Epidermal melanocyte (primary cell): Measurements from ENCODE around the gene ZBTB16.

ENCODE experiments used
- DNase-seq: peaks from one replicate; pipeline ENCODE4 v3.0.0; 2011; ENCODE audit warnings: low spot score; ENCODE audit not compliant: insufficient read length

ZBTB16 gene

DNA sequence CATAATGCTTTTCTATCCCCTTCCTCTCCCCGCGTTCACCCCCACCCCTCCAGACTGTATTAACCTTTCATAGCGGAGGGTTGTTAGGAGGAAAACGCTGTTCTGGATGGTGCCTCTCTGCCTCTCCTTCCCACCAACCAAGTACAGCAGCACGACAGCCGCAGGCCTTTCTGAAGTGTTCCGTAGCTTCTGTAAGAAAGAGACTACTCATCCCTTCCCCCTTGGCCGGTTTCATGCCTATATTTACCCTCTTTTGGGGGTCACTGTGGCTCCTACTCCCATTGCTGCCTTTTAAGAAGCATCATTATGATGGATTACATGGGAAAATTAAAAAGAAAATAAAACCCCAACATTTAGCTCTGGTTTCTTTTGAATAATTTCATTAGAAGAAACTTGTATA is 46.5 kb downstream of the ZBTB16 start:
- DNase-seq, result no peak

GRCh38 chr11:114106986-114107385 is 47.5 kb downstream of the ZBTB16 start:
- DNase-seq, result no peak

- no peak for DNase-seq
These were observed 49.1 kb downstream of the ZBTB16 start for GRCh38 chr11:114108501-114109205.

DNA sequence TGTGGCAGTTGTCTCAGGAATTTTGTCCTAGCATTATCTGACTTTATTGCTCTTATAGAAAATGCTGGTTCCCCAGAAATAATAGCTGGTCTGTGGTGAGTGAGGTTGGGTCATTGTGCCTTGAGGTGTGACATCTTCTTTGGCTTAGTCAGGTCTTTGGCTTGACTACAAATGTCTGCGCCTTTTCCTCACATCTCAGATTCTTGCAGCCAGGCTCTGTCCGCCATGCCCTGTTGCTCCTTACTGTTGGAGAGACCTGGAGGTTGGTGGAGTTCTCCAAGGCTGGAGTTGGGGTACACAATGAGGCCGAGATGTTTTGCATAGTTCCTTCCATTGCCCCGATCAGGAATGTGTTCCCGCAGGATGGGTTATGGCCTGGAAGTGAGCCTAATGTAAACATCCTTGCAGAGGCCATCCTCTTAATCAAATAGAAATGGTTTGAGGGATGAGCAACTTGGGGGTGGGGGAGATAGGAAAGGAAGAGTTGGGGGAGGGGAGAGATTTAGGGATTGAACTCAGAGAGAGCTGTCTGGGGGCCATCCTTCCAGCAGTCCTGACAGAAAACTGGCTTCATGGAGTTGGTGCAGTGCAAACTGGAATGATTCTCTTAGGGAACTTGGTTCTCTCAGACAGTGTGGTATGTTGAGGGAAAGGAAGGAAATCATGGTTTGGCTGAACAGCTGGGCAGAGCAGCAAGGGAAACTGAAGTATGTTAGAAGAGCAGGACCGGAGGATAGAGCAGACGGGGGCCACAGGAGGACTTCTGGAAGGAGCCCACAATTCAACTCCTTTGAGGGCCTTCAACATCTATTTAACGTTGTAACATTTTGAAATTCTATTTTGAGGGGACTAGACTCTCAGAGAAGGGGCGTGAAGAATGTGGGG is 49.9 kb downstream of the ZBTB16 start:
- no peak for DNase-seq

- no peak for DNase-seq
These were observed 50.6 kb downstream of the ZBTB16 start for GRCh38 chr11:114110123-114110522.

DNA sequence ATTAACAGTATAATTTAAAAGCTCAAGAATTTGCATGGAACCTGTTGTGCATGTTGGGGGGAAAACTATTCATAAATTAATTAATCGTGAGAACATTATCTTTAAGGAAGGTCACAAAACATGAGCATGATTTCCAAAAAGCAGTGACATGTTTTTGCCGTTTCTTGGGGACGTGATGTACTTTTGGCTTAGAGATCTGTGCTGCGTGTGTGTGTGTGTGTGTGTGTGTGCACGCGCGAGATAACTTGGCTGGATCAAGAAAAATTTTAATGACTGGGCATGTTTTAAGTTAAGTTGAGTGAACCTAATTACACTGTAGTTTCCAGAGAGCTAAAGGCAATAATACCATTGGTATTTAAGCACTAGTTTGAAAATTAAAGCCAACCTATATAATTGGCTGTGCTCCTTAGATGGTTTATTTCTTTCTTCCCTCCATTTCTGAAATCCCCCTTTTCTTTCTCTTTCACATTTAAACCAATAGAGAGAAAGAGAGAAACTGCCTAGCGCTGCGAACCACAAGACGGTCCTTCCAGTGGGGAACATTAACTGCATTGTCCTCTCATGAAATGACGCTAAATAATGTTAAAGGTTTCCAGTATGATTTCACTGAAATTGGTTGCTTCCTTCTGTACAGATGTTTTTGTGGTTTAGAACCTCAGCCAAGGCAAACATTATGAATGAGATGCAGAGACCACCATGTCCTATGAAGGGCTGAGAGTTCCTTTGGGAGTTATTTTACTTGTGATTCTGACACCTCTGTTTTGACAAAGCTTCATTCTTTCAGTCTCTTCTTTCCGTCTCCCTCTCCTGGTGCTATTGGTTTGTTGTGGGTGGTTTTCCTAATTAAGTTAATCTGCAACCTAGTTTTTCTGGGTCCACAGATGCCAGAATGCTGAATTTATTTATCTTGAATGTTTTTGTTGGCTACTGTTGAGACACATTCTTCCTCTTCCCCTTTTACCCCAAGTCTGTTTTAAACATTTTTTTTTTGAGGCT is 51.7 kb downstream of the ZBTB16 start:
- DNase-seq, result no peak

- DNase-seq, result no peak
These were observed 56.0 kb downstream of the ZBTB16 start for GRCh38 chr11:114115451-114115928.

GRCh38 chr11:114116357-114116756 is 56.8 kb downstream of the ZBTB16 start:
- no peak for DNase-seq

DNA sequence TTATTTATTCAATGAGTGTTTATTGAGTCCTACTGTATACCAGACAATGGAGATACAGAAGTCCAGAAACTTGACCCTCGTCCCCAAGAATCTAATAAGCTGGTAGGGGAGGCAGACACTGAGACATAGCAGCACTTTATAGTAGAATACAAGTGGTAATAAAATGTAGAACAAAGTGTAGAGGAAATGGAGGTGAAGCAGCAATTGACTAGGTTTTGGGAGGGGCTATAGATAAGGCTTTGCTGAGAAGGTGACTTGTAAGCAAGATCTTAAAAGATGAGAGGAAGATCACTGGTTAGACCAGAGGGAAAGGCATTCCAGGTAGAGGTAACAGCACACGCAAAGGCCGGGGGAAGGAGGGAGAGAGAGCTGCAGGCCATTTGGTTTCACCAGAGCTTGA is 57.3 kb downstream of the ZBTB16 start:
- DNase-seq, result no peak

GRCh38 chr11:114120606-114121005 is 61.1 kb downstream of the ZBTB16 start:
- no peak for DNase-seq

GRCh38 chr11:114121138-114121537 is 61.6 kb downstream of the ZBTB16 start:
- no peak for DNase-seq

DNA sequence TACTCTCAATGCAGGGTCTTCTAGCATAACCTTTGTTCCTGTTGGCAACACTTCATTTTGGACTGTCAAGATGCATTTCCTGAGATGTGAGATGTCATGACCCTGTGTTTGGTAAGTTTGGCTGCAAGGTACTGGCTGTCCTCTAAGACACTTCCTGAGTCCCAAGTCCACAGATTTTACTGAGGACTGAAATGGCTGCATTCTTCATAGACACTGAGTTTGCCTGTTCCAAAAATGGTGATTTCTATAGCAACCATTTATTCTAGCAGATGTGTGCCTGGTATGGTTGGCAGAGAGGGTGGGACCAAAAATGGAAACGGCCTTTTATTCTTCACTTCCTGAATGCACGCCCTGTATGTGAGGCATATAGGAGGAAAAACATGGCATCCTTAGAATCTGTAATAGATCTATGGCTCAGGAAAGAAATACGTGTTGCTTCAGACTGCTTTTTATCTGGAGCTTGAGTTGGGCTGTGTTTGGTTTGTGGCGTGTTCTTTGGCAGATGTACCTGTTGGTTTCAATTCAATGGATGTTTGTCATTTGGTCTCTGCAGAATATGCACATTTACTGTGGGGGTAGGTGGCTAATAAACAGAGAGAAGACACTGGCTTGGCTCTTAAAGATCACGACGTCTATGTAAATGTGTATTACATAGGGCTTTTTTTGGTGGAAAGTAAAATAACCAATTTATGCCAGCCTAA is 62.4 kb downstream of the ZBTB16 start:
- no peak for DNase-seq

- DNase-seq, result no peak
These were observed 63.2 kb downstream of the ZBTB16 start for GRCh38 chr11:114122686-114123085.

DNA sequence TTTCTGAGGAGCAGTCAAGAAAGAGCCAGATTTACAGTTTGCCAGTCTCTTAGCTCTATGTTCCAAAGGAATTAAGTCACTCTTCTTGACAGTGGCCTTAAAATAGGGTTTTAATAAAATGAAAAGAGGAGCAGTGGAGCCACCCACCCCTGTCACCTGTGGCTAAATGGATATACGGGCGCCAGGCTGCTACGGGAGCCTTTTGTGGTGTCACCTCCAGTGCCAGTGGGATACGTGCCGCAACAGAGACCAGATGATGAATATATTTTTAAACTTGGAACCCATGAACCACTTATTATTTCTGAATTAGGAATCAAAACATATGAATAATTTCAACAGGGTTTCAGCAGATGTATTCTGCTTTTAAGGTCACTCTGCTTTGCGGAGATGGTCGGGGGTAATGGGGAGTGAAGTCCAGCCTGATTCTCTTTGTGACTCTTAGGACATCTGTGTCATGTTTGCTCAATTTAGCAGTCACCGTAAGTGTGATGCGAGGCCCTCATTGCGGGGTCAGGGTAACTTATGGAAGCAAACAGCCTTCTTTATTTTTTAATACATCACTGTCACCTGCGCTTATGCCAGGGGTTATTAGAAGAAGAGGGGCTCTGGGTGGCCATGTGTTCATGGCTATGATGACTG is 64.3 kb downstream of the ZBTB16 start:
- no peak for DNase-seq

GRCh38 chr11:114124601-114125144 is 65.2 kb downstream of the ZBTB16 start:
- no peak for DNase-seq

DNA sequence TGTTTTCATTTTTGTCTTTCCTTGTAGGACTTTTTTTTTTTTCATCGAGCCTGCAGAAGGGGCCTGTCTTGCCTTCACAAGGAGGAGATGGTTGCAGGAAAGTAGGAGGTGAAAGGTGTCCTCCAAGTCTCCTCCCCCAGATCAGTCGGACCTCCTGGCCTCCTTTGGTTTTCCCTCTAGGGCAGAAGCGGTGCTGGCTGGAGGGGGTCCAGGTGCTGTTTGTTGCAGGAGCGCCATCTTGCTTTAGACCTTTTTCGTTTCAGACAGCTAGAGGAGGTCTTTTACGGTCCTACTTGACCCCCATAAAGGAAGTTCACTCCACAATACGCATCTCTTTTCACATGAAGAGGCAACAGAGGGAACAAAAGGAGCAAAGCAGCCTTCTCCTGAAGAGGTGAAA is 66.0 kb downstream of the ZBTB16 start:
- DNase-seq, result no peak

DNA sequence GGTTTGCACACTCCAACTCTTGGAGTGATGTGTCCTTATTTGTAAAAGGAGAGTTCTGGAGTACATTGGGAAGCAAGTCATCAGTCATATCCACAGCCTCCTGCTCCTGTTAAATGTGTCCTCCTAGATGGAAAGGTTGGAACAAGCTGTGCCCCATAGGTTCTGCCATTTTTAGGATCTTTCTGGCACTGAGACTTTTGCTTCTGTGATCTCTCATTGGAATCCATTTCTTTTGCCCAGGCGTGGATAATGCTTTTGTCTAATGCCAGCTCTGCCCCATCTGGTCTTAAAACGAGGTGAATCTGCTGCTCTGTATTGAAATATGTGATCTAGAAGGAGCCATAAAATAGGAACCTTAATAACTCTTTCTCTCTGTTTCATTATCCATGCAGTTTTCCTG is 66.4 kb downstream of the ZBTB16 start:
- no peak for DNase-seq

DNA sequence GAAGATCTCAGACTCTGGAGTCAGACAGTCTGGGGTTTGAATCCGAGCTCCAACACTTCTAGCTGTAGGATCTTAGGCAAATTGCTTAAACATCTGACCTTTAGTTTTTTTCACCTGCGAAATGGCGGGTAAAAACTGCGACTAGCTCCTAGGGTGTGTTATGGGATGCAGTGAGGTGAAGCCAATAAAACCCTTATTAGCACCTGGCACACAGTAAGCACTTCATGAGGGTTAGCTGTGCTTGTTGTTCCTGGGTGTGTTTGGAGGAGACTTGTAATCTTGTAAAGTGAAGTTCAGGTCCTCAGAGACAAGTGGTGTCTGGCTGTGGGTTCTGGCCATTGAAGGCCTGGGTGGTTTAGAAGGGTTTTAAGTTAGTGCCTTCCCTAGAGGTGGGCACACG is 68.9 kb downstream of the ZBTB16 start:
- DNase-seq, result no peak

- no peak for DNase-seq
These were observed 69.6 kb downstream of the ZBTB16 start for GRCh38 chr11:114129142-114129541.

DNA sequence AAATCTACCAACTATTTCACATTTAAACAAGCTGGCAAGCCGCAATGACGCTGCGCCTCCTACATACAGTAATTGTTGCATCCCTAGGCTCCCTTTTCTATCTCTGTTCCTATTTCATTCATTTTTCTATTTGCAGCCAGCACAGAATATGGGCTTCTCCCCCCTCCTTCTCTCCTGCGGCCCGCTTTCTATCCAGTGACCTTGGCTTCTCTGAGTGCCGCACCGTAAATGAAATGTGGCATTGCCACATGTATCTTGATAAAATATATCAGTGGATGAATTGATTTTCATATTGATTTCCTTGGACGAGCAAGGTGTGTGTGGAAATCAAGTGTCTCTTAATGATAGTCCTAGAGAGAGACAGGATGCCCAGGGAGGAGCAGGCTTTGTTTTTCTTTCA is 70.2 kb downstream of the ZBTB16 start:
- DNase-seq, result no peak
